ENCODE data around the gene LGMN. TPM values are rescaled to one million over a fixed set of nuclear protein-coding genes. Genes with fewer than 3 reads are reported as not detected.

Gene LGMN
- total RNA-seq, 2 experiments from 2014 or later: 0.29 to 0.36 TPM

GRCh38 chr14:92733007-92733406 is 15.4 kb downstream of the LGMN start:
- ChIA-PET POLR2A (no interaction called here), CTCF (no interaction called here)

- ChIA-PET POLR2A (no interaction called here), CTCF (no interaction called here)
Observed at GRCh38 chr14:92731622-92732115, 16.8 kb downstream of the LGMN start.

GRCh38 chr14:92729634-92730358 is 18.6 kb downstream of the LGMN start:
- POLR2A ChIA-PET: interaction anchor here (1.5 kb wide), 1 partner anchor 38 kb away, joined by 9 read pairs; no protein-coding TSS in a partner anchor
- CTCF ChIA-PET: interaction anchor here (0.8 to 1.6 kb wide), 2 partner anchors 18 to 36 kb away, joined by 3 to 5 read pairs; no protein-coding TSS in a partner anchor

- ChIA-PET CTCF (interaction anchor here (0.7 to 1.6 kb wide), 3 partner anchors 26 to 65 kb away, joined by 4 to 5 read pairs (median 4); partner anchors contain the start of gene GOLGA5), POLR2A (interaction anchor here (0.6 to 0.7 kb wide), 4 partner anchors 22 to 53 kb away, joined by 3 to 4 read pairs (median 4); no protein-coding TSS in a partner anchor)
Observed at GRCh38 chr14:92728759-92729364, 19.6 kb downstream of the LGMN start.

GRCh38 chr14:92726933-92727262 is 21.5 kb downstream of the LGMN start:
- ChIA-PET CTCF (interaction anchor here (1.1 kb wide), 1 partner anchor 14 kb away, joined by 3 read pairs; no protein-coding TSS in a partner anchor), POLR2A (no interaction called here)

GRCh38 chr14:92726135-92726932 is 22.1 kb downstream of the LGMN start:
- POLR2A ChIA-PET: interaction anchor here (1.1 kb wide), 1 partner anchor 11 kb away, joined by 9 read pairs; no protein-coding TSS in a partner anchor
- CTCF ChIA-PET: interaction anchor here (0.7 to 1.3 kb wide), 4 partner anchors 13 to 57 kb away, joined by 3 to 4 read pairs (median 3); no protein-coding TSS in a partner anchor

GRCh38 chr14:92724516-92725340 is 23.7 kb downstream of the LGMN start:
- POLR2A ChIA-PET: no interaction called here
- CTCF ChIA-PET: no interaction called here

GRCh38 chr14:92719890-92720323 is 28.5 kb downstream of the LGMN start:
- CTCF ChIA-PET: interaction anchor here (1.2 kb wide), 1 partner anchor 63 kb away, joined by 4 read pairs; no protein-coding TSS in a partner anchor
- POLR2A ChIA-PET: no interaction called here

GRCh38 chr14:92719421-92719820 is 29.0 kb downstream of the LGMN start:
- POLR2A ChIA-PET: no interaction called here
- CTCF ChIA-PET: no interaction called here

- ChIA-PET POLR2A (no interaction called here), CTCF (no interaction called here)
Observed at GRCh38 chr14:92718664-92719063, 29.8 kb downstream of the LGMN start.

GRCh38 chr14:92717571-92718042 is 30.8 kb downstream of the LGMN start:
- ChIA-PET CTCF (interaction anchor here (0.6 to 0.8 kb wide), 2 partner anchors 13 to 68 kb away, joined by 3 to 6 read pairs; no protein-coding TSS in a partner anchor), POLR2A (no interaction called here)

- ChIA-PET CTCF (no interaction called here), POLR2A (no interaction called here)
Observed at GRCh38 chr14:92716131-92716530, 32.3 kb downstream of the LGMN start.

- ChIA-PET POLR2A (interaction anchor here (0.7 to 0.8 kb wide), 2 partner anchors 11 to 1648 kb away, joined by 5 to 9 read pairs; no protein-coding TSS in a partner anchor), CTCF (interaction anchor here (0.7 to 1.3 kb wide), 11 partner anchors 33 to 1956 kb away, joined by 3 to 15 read pairs (median 4); partner anchors contain the start of gene LGMN)
Observed at GRCh38 chr14:92714739-92715307, 33.6 kb downstream of the LGMN start.

GRCh38 chr14:92712654-92713051 is 35.8 kb downstream of the LGMN start:
- POLR2A ChIA-PET: no interaction called here

GRCh38 chr14:92711976-92712653 is 36.3 kb downstream of the LGMN start:
- POLR2A ChIA-PET: interaction anchor here (0.6 kb wide), 1 partner anchor 400 kb away, joined by 3 read pairs; no protein-coding TSS in a partner anchor
- CTCF ChIA-PET: interaction anchor here (1.1 to 1.8 kb wide), 2 partner anchors 14 to 71 kb away, joined by 3 to 7 read pairs; no protein-coding TSS in a partner anchor

More at GRCh38 chr14:92712654-92713051, 35.8 kb downstream of the LGMN start:
- CTCF ChIA-PET: interaction anchor here (1.1 to 1.8 kb wide), 3 partner anchors 14 to 71 kb away, joined by 3 to 7 read pairs (median 3); no protein-coding TSS in a partner anchor

- CTCF ChIA-PET: interaction anchor here (1.8 kb wide), 1 partner anchor 76 kb away, joined by 6 read pairs; no protein-coding TSS in a partner anchor
- POLR2A ChIA-PET: no interaction called here
Observed at GRCh38 chr14:92710001-92710341, 38.5 kb downstream of the LGMN start.

- POLR2A ChIA-PET: no interaction called here
- CTCF ChIA-PET: interaction anchor here (1.8 kb wide), 1 partner anchor 77 kb away, joined by 6 read pairs; no protein-coding TSS in a partner anchor
Observed at GRCh38 chr14:92709340-92710000, 39.0 kb downstream of the LGMN start.
